B cell (primary cell): Measurements from ENCODE around the gene C4orf33. TPM values are rescaled to one million over a fixed set of nuclear protein-coding genes. Genes with fewer than 3 reads are reported as not detected.
A peak's percentile ranks its signal among the peaks of the same experiment; 100 is the strongest.
"Not testable (repeated sequence)": the region's sequence is repeated elsewhere in the genome, so short reads cannot be mapped to it uniquely, and the experiment has no call there.

ENCODE experiments used
- ATAC-seq: fragments of 200-7000 bp; cut with Tn5 transposase; one replicate; pipeline ENCODE4 v1.10.0; 2021; ENCODE audit warnings: low read depth, mild to moderate bottlenecking, moderate number of reproducible peaks, moderate library complexity
- CTCF ChIA-PET: fragments of 350-600 bp; sonication (Branson Sonifier 250); formaldehyde crosslinking; loops from one replicate; lab custom pipeline; 2021; ENCODE audit warnings: antibody characterized with exemption, inconsistent platforms; lab: Charles Lee
- POLR2A ChIA-PET: fragments of 350-600 bp; sonication (Branson Sonifier 250); formaldehyde crosslinking; loops from one replicate; lab custom pipeline; 2021; ENCODE audit warnings: antibody characterized with exemption; lab: Charles Lee
- DNase-seq: peaks from one replicate; pipeline ENCODE4 v3.0.0; 2013
- H2AFZ ChIP-seq: 2 replicates; pipeline ENCODE4 v1.6.1; 2012; ENCODE audit warnings: mild to moderate bottlenecking, low read depth, low read length; ENCODE audit not compliant: insufficient read depth, poor library complexity, severe bottlenecking
- H3K27ac ChIP-seq, 2 donors: 1 replicate in 1 of 2; 2 replicates in 1 of 2; pipeline ENCODE4 v1.5.1; 2012 to 2013; ENCODE audit warnings: low read length in 2 of 2, mild to moderate bottlenecking in 2 of 2, moderate library complexity in 1 of 2
- H3K27me3 ChIP-seq, 4 experiments: fragments of 200-600 bp in 1 of 4; sonication (generic) in 1 of 4; replicated peaks in 1 of 4; 1 replicate in 2 of 4; 2 replicates in 2 of 4; pipeline versions ENCODE4 v1.6.1 to v1.7.0; 2013 to 2016; ENCODE audit warnings: low read length in 3 of 4, mild to moderate bottlenecking in 2 of 4, mixed read lengths in 1 of 4, moderate library complexity in 1 of 4; ENCODE audit not compliant: insufficient read depth in 4 of 4, control insufficient read depth in 3 of 4; ENCODE audit errors: control extremely low read depth in 1 of 4
- H3K36me3 ChIP-seq, 2 experiments: replicated peaks in 1 of 2; 1 replicate in 1 of 2; 2 replicates in 1 of 2; pipeline versions ENCODE4 v1.6.1 to v1.7.1; 2013; ENCODE audit warnings: low read length in 1 of 2; ENCODE audit not compliant: insufficient read depth in 2 of 2, control insufficient read depth in 1 of 2; ENCODE audit errors: control extremely low read depth in 1 of 2, extremely low read depth in 1 of 2
- H3K4me1 ChIP-seq, 2 donors: fragments of 200-600 bp in 1 of 2; sonication (generic) in 1 of 2; 1 replicate in 1 of 2; 2 replicates in 1 of 2; pipeline versions ENCODE4 v1.5.1 to v1.6.1; 2013 to 2017; ENCODE audit warnings: low read length in 2 of 2; ENCODE audit not compliant: control insufficient read depth in 2 of 2, insufficient read depth in 2 of 2
- H3K4me2 ChIP-seq: replicated peaks from 2 replicates; pipeline ENCODE3; 2012; ENCODE audit warnings: mild to moderate bottlenecking, low read depth, low read length; ENCODE audit not compliant: poor library complexity, severe bottlenecking
- H3K4me3 ChIP-seq, 5 experiments: fragments of 200-600 bp in 1 of 5; sonication (generic) in 1 of 5; 1 replicate in 3 of 5; 2 replicates in 2 of 5; pipeline versions ENCODE4 v1.5.1 to v1.7.0; 2011 to 2016; ENCODE audit warnings: low read length in 4 of 5, mild to moderate bottlenecking in 4 of 5, low read depth in 2 of 5, control low read depth in 1 of 5, moderate library complexity in 1 of 5; ENCODE audit not compliant: insufficient read depth in 1 of 5; ENCODE audit errors: control extremely low read depth in 1 of 5, extremely low read depth in 1 of 5
- H3K79me2 ChIP-seq: fragments of 200-600 bp; sonication (generic); one replicate; pipeline ENCODE4 v1.6.0; 2016; ENCODE audit warnings: low read length; ENCODE audit not compliant: control insufficient read depth, insufficient read depth
- H3K9ac ChIP-seq: fragments of 200-600 bp; sonication (generic); 2 replicates; pipeline ENCODE4 v1.6.1; 2017; ENCODE audit warnings: mild to moderate bottlenecking, low read length, moderate library complexity
- H3K9me3 ChIP-seq, 3 donors: one replicate each; pipeline versions ENCODE4 v1.6.1 to v1.7.1; 2013; ENCODE audit warnings: low read length in 2 of 3; ENCODE audit not compliant: control insufficient read depth in 2 of 3, insufficient read depth in 1 of 3; ENCODE audit errors: control extremely low read depth in 1 of 3
- H4K20me1 ChIP-seq: 2 replicates; pipeline ENCODE4 v1.6.0; 2012; ENCODE audit warnings: mild to moderate bottlenecking, low read length; ENCODE audit not compliant: insufficient read depth, control insufficient read depth, poor library complexity, severe bottlenecking
- H3K27ac Mint-ChIP-seq: one replicate; pipeline ENCODE4 v1.8.0; 2021; ENCODE audit warnings: mixed read lengths
- H3K27me3 Mint-ChIP-seq: one replicate; pipeline ENCODE4 v1.8.0; 2021; ENCODE audit warnings: mixed read lengths
- H3K4me1 Mint-ChIP-seq: one replicate; pipeline ENCODE4 v1.8.0; 2021; ENCODE audit warnings: mixed read lengths
- H3K4me3 Mint-ChIP-seq: one replicate; pipeline ENCODE4 v1.8.0; 2021; ENCODE audit warnings: mixed read lengths
- H3K9me3 Mint-ChIP-seq: one replicate; pipeline ENCODE4 v1.8.0; 2022; ENCODE audit warnings: mixed read lengths; ENCODE audit not compliant: insufficient read depth
- CTCF ChIP-seq: fragments of 200-600 bp; IDR thresholded peaks from one replicate; pipeline ENCODE4 v1.8.0; 2022; ENCODE audit warnings: antibody characterized with exemption, mild to moderate bottlenecking
- EZH2 ChIP-seq: IDR thresholded peaks from 2 replicates; pipeline ENCODE4 v1.6.1; 2012; ENCODE audit warnings: borderline replicate concordance, low read depth, mild to moderate bottlenecking, moderate library complexity, low read length; ENCODE audit not compliant: insufficient read depth, poor library complexity, severe bottlenecking
- WGBS: methylation state at CpG from one replicate; pipeline ENCODE4 v1.1.5; 2013; ENCODE audit warnings: missing lambda C conversion rate; ENCODE audit not compliant: insufficient coverage; 5-methylcytosine and 5-hydroxymethylcytosine counted together
- intact Hi-C: fragments of 100-400 bp; cut with micrococcal nuclease; formaldehyde crosslinking; loops from one replicate; pipeline ENCODE4 v1.10.0; 2022
- polyA plus RNA-seq: library from polyadenylated mRNA; depleted of rRNA; stranded (reverse); fragments of >200 nt; gene quantifications from 2 replicates; pipeline ENCODE4 v1.2.3, GENCODE V29; 2012
- total RNA-seq, 2 donors: library from RNA; stranded (reverse); fragments of 120-200 nt in 1 of 2; gene quantifications; 1 replicate in 1 of 2; 2 replicates in 1 of 2; pipeline versions ENCODE4 v1.2.3 to v1.2.4, GENCODE V29; 2013 to 2022

C4orf33 gene
- total and polyA plus RNA-seq, 2 donors (not counting 1 experiment from before 2014, with no cell fraction given), result 9.0 to 9.5 TPM

- Histone ChIP-seq H3K36me3 (peaks cover 8 to 9% of the 10 kb centered on the region in 2 experiments), H3K9ac (no peak overlapping the region), H4K20me1 (no peaks in the 10 kb centered on the region), H3K4me1 (no peaks in the 10 kb centered on the region), H3K9me3 (peaks cover 12 to 57% (median 29%) of the 10 kb centered on the region in 3 donors), H2AFZ (no peak overlapping the region), H3K79me2 (no peaks in the 10 kb centered on the region), H3K4me3 (no peak overlapping the region), H3K27me3 (no peaks in the 10 kb centered on the region), H3K4me2 (no peak overlapping the region), H3K27ac (no peak overlapping the region)
- H3K9me3 Mint-ChIP-seq, result peaks cover 17% of the 10 kb centered on the region
- DNase-seq (no peak), ATAC-seq (no peak)
- CTCF ChIA-PET, result no interaction called here
- no peak for TF ChIP-seq CTCF
- TF ChIP-seq EZH2, result no peak
- H3K4me1 Mint-ChIP-seq, result peaks cover 4% of the 10 kb centered on the region
- no peak overlapping the region for H3K4me3 Mint-ChIP-seq
- no peak overlapping the region for H3K27ac Mint-ChIP-seq
- POLR2A ChIA-PET, result no interaction called here
- intact Hi-C loops, result no loop called here
- no peaks in the 10 kb centered on the region for H3K27me3 Mint-ChIP-seq
Measured at GRCh38 chr4:129064717-129065116, 31.2 kb upstream of the C4orf33 start.

GRCh38 chr4:129069537-129069936 lies 26.4 kb upstream of the C4orf33 start:
- H3K4me1 ChIP-seq, H3K4me1 Mint-ChIP-seq, H3K4me3 ChIP-seq, H3K79me2 ChIP-seq, H3K4me2 ChIP-seq, ATAC-seq, H3K27me3 ChIP-seq, H3K9ac ChIP-seq, H3K27me3 Mint-ChIP-seq, H4K20me1 ChIP-seq, H3K4me3 Mint-ChIP-seq, H3K27ac ChIP-seq, CTCF ChIA-PET, POLR2A ChIA-PET, H3K9me3 Mint-ChIP-seq, H2AFZ ChIP-seq, H3K36me3 ChIP-seq: not testable (repeated sequence)
- no CpG with 5 or more reads among the region's 2 CpGs for WGBS
- DNase-seq, result peak; percentile 41
- intact Hi-C loops, result loop anchor here (1.0 kb wide), 1 partner anchor 24 kb away; the partner anchor contains the start of gene SCLT1
- peaks cover 5 to 15% (median 6%) of the 10 kb centered on the region in 3 donors for H3K9me3 ChIP-seq
- peak overlapping the region; percentile 46 for H3K27ac Mint-ChIP-seq
